SK-N-SH (cell line): ENCODE measurements around the gene RBM10. TPM values are rescaled to one million over a fixed set of nuclear protein-coding genes. Genes with fewer than 3 reads are reported as not detected.
A peak's percentile ranks its signal among the peaks of the same experiment; 100 is the strongest.

ENCODE experiments used
- CTCF ChIA-PET: fragments of 300-600, 350-600 bp; formaldehyde crosslinking; extraction: SDS; loops from one replicate; lab custom pipeline; 2021; lab: Yijun Ruan, JAX
- POLR2A ChIA-PET: fragments of 350-600 bp; sonication (Branson Sonifier 250); formaldehyde crosslinking; extraction: SDS; loops from one replicate; lab custom pipeline; 2020; ENCODE audit warnings: antibody characterized with exemption, inconsistent platforms; lab: Yijun Ruan, JAX
- DNase-seq: peaks from one replicate; pipeline ENCODE4 v3.0.0; 2012
- H2AFZ ChIP-seq: fragments of 200-600 bp; sonication (generic); 2 replicates; pipeline ENCODE4 v1.8.1; 2016; ENCODE audit warnings: antibody characterized with exemption, mild to moderate bottlenecking, low read depth
- H3F3A ChIP-seq: fragments of 200-600 bp; sonication (generic); replicated peaks from 2 replicates; pipeline ENCODE3; 2016; ENCODE audit warnings: antibody characterized with exemption, mild to moderate bottlenecking; ENCODE audit not compliant: insufficient read depth
- H3K27ac ChIP-seq, 2 experiments: fragments of 200-500 bp in 1 of 2; fragments of 200-600 bp in 1 of 2; sonication (Bioruptor generic) in 1 of 2; sonication (generic), shearing (Covaris generic) in 1 of 2; 2 replicates each; pipeline versions ENCODE4 v1.5.1 to v1.6.1; 2014 to 2016; ENCODE audit warnings: low read depth in 2 of 2, inconsistent platforms in 1 of 2, low read length in 1 of 2, mild to moderate bottlenecking in 1 of 2, mixed read lengths in 1 of 2
- H3K27me3 ChIP-seq: fragments of 200-600 bp; sonication (generic), shearing (Covaris generic); 2 replicates; pipeline ENCODE4 v1.6.1; 2016; ENCODE audit warnings: mixed run types; ENCODE audit not compliant: insufficient read depth
- H3K36me3 ChIP-seq, 2 experiments: fragments of 200-500 bp in 1 of 2; fragments of 200-600 bp in 1 of 2; sonication (Bioruptor generic) in 1 of 2; sonication (generic) in 1 of 2; replicated peaks in 1 of 2; 2 replicates each; pipeline versions ENCODE3 to v1.5.1; 2014 to 2016; ENCODE audit warnings: low read length in 1 of 2, mild to moderate bottlenecking in 1 of 2; ENCODE audit not compliant: insufficient read depth in 2 of 2, control insufficient read depth in 1 of 2
- H3K4me1 ChIP-seq, 2 experiments: fragments of 200-500 bp in 1 of 2; fragments of 200-600 bp in 1 of 2; sonication (Bioruptor generic) in 1 of 2; sonication (generic), shearing (Covaris generic) in 1 of 2; 2 replicates each; pipeline versions ENCODE4 v1.5.1 to v1.6.1; 2014 to 2016; ENCODE audit warnings: low read depth in 1 of 2, low read length in 1 of 2, mixed run types in 1 of 2; ENCODE audit not compliant: insufficient read depth in 2 of 2, control insufficient read depth in 1 of 2
- H3K4me2 ChIP-seq: fragments of 200-600 bp; sonication (generic), shearing (Covaris generic); 2 replicates; pipeline ENCODE4 v1.6.1; 2017; ENCODE audit warnings: mixed run types
- H3K4me3 ChIP-seq, 2 experiments: fragments of 200-500 bp in 1 of 2; fragments of 200-600 bp in 1 of 2; sonication (Bioruptor generic) in 1 of 2; sonication (generic), shearing (Covaris generic) in 1 of 2; 2 replicates each; pipeline versions ENCODE4 v1.5.1 to v1.8.1; 2014 to 2016; ENCODE audit warnings: low read depth in 2 of 2, inconsistent platforms in 1 of 2, low read length in 1 of 2, mild to moderate bottlenecking in 1 of 2, mixed read lengths in 1 of 2, moderate library complexity in 1 of 2
- H3K79me2 ChIP-seq: fragments of 200-600 bp; sonication (generic); 2 replicates; pipeline ENCODE4 v1.8.1; 2017; ENCODE audit warnings: mild to moderate bottlenecking; ENCODE audit not compliant: insufficient read depth
- H3K9ac ChIP-seq: fragments of 200-600 bp; sonication (generic); 2 replicates; pipeline ENCODE4 v1.6.1; 2017; ENCODE audit warnings: mixed run types
- H3K9me2 ChIP-seq: fragments of 200-600 bp; sonication (generic); 2 replicates; pipeline ENCODE4 v1.6.1; 2017; ENCODE audit warnings: mixed run types
- H3K9me3 ChIP-seq: fragments of 200-600 bp; sonication (generic); 2 replicates; pipeline ENCODE4 v1.6.1; 2017; ENCODE audit warnings: mixed run types, mild to moderate bottlenecking, moderate library complexity
- H4K20me1 ChIP-seq: fragments of 200-600 bp; sonication (generic); 2 replicates; pipeline ENCODE4 v1.6.1; 2017; ENCODE audit warnings: mild to moderate bottlenecking, mixed run types; ENCODE audit not compliant: insufficient read depth
- CHD2 ChIP-seq: fragments of 150-350 bp; IDR thresholded peaks from 2 replicates; pipeline ENCODE4 v1.6.1; 2018; ENCODE audit warnings: low read length; ENCODE audit not compliant: partially characterized antibody
- CTCF ChIP-seq: fragments of 200-600 bp; sonication (generic); IDR thresholded peaks from 2 replicates; pipeline ENCODE4 v1.6.1; 2017; ENCODE audit warnings: antibody characterized with exemption, mild to moderate bottlenecking, moderate library complexity
- FOSL2 ChIP-seq: IDR thresholded peaks from 2 replicates; pipeline ENCODE4 v1.4.0; 2012; ENCODE audit warnings: low read depth, mild to moderate bottlenecking, moderate library complexity, borderline replicate concordance
- GABPA ChIP-seq: IDR thresholded peaks from 2 replicates; pipeline ENCODE4 v1.4.0; 2012; ENCODE audit warnings: low read depth, mild to moderate bottlenecking
- JUND ChIP-seq: IDR thresholded peaks from 2 replicates; pipeline ENCODE4 v1.4.0; 2012
- MXI1 ChIP-seq: IDR thresholded peaks from 2 replicates; pipeline ENCODE4 v1.6.1; 2012; ENCODE audit warnings: mild to moderate bottlenecking, low read depth, low read length, improper control_type of control experiment
- NFIC ChIP-seq: IDR thresholded peaks from 2 replicates; pipeline ENCODE4 v1.4.0; 2012; ENCODE audit warnings: borderline replicate concordance
- NRF1 ChIP-seq: IDR thresholded peaks from 2 replicates; pipeline ENCODE4 v1.6.1; 2012; ENCODE audit warnings: low read depth, mild to moderate bottlenecking, low read length
- RAD21 ChIP-seq: IDR thresholded peaks from 2 replicates; pipeline ENCODE4 v1.6.1; 2012; ENCODE audit warnings: mild to moderate bottlenecking, low read length
- RFX5 ChIP-seq: IDR thresholded peaks from 2 replicates; pipeline ENCODE4 v1.6.1; 2012; ENCODE audit warnings: mild to moderate bottlenecking, improper control_type of control experiment, low read length
- TAF1 ChIP-seq: IDR thresholded peaks from 2 replicates; pipeline ENCODE4 v1.6.1; 2012; ENCODE audit warnings: low read depth, mild to moderate bottlenecking, low read length, moderate library complexity, borderline replicate concordance
- ZBTB33 ChIP-seq: IDR thresholded peaks from 2 replicates; pipeline ENCODE4 v1.4.0; 2012; ENCODE audit warnings: low read depth, borderline replicate concordance
- WGBS: methylation state at CpG from one replicate; pipeline ENCODE4 v1.1.6; 2017; ENCODE audit warnings: low lambda C conversion rate; 5-methylcytosine and 5-hydroxymethylcytosine counted together
- polyA plus RNA-seq, 3 experiments: library from polyadenylated mRNA; depleted of rRNA; stranded (reverse); fragments of >200 nt; gene quantifications; 2 replicates each; pipeline ENCODE4 v1.2.3, GENCODE V29; 2012
- TF ChIP-seq, protein P1 (sequence below): IDR thresholded peaks from 2 replicates; pipeline ENCODE4 v1.6.1; 2012; ENCODE audit warnings: mild to moderate bottlenecking, low read depth, low read length, moderate library complexity
- TF ChIP-seq, protein P2 (sequence below): IDR thresholded peaks from 2 replicates; pipeline ENCODE4 v1.4.0; 2012; ENCODE audit warnings: low read depth

Gene RBM10
- polyA plus RNA-seq, 1 of the 3 experiments (the other 2 are of a cell fraction) = 34.4 TPM

DNA sequence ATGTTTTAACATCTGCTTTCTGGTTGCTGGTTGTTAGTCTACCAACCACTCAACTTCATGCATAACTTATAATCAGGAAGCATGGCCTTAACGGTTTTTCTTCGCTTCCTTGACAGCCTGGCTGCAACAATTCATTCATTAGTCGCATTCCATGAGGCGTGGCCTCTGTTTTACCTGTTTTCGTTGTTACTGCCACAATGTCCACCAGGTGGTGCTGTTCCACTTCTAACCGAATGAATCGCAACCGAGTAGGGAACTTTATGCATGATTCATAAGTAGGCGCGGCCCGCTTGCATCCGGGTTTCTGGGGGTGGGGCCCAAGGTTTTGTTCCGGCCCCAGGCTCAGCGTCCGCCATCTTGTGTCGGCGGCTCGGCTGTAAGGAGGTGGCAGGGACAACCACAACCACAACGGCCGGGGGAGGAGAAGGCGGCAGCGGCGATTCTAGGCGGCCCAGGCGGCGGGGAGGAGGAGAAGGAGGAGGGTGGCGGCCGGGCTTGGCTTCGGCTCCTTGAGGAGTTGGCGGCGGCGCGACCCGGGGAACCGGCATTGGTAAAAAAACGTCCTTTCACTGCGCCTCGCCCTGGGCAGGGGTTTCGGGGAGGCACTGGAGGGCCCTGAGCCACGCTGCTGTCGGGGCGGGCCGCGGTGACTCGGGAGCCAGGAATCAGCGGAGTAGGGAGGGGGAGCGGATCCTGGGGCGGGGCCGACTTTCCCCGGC, 48.6 kb downstream of the RBM10 start, which contains the start of gene UBA1 (continued):
- TF ChIP-seq FOSL2 (peak; percentile 73; the same call in 1 of the 2 replicates), GABPA (peak; percentile 50), CTCF (peak; percentile 88), CHD2 (peak; percentile 19), ZBTB33 (no peak), JUND (peak; percentile 40; the same call in 1 of the 2 replicates), TAF1 (peak; percentile 87)

DNA sequence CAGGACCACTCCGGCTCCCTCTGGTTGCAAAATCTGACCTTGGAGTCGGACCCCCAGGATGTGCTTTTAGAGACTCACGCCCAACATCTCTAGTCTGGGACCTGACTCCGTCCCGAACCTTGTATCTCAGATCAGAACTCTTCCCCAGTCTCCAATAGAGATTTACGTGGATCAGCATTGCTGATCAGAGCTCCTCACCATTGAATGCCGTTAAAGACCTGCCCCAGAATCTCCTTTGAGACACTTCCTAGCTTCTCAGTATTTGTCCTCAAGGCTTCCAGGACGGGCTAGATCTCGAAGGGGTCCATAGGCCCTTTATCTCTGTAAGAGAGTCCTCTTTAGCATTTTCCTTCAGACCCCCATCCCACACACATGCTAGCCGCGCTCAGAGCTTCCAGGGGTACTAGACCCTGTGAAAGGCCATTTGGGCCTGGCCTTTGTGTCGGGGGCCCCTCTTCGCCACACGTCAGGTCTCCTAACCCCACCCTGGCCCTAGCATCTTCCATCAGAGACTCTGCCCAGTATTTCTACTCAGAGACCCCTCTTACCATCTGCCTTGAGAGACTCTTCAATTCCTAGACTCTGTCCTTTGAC, 49.3 kb downstream of the RBM10 start:
- Histone ChIP-seq H3K9me3 (no peaks in the 10 kb centered on the region), H3K4me2 (peak overlapping the region; percentile 86), H3K4me3 (peak overlapping the region; percentile 83 to 96), H4K20me1 (peaks cover 48% of the 10 kb centered on the region), H3K79me2 (peaks cover 64% of the 10 kb centered on the region), H2AFZ (peak overlapping the region; percentile 70), H3K27me3 (no peaks in the 10 kb centered on the region), H3K4me1 (peaks cover 16 to 36% of the 10 kb centered on the region in 2 experiments), H3K9me2 (no peaks in the 10 kb centered on the region), H3F3A (no peaks in the 10 kb centered on the region), H3K36me3 (peaks cover 32 to 34% of the 10 kb centered on the region in 2 experiments), H3K27ac (peak overlapping the region; percentile 89 to 93), H3K9ac (peak overlapping the region; percentile 95)
- WGBS = 23% methylated on average over 9 of the region's 14 CpGs
- no peak for TF ChIP-seq TAF1
- DNase-seq = no peak
- CTCF ChIA-PET = interaction anchor here (1.0 to 3.5 kb wide), 5 partner anchors 16 to 833 kb away, joined by 3 to 26 read pairs (median 3); partner anchors contain the start of gene RBM10
- POLR2A ChIA-PET = no interaction called here

- no peak overlapping the region for H3K27ac ChIP-seq
- peaks cover 64% of the 10 kb centered on the region for H3K79me2 ChIP-seq
- H3K9me2 ChIP-seq = no peaks in the 10 kb centered on the region
- H3K4me3 ChIP-seq = peak overlapping the region; percentile 22 to 83
- H3K9me3 ChIP-seq = no peaks in the 10 kb centered on the region
- H2AFZ ChIP-seq = no peak overlapping the region
- CTCF ChIA-PET = interaction anchor here (2.3 kb wide), 1 partner anchor 188 kb away, joined by 14 read pairs; no protein-coding TSS in a partner anchor
- H3K9ac ChIP-seq = peak overlapping the region; percentile 37; the same call in 1 of the 2 replicates
- H3K27me3 ChIP-seq = no peaks in the 10 kb centered on the region
- H3K36me3 ChIP-seq = peaks cover 46 to 50% of the 10 kb centered on the region in 2 experiments
- peaks cover 16 to 36% of the 10 kb centered on the region in 2 experiments for H3K4me1 ChIP-seq
- TF ChIP-seq TAF1 (no peak), MXI1 (no peak), RFX5 (no peak), RAD21 (no peak), NRF1 (no peak), NFIC (no peak)
- TF ChIP-seq, protein P1, sequence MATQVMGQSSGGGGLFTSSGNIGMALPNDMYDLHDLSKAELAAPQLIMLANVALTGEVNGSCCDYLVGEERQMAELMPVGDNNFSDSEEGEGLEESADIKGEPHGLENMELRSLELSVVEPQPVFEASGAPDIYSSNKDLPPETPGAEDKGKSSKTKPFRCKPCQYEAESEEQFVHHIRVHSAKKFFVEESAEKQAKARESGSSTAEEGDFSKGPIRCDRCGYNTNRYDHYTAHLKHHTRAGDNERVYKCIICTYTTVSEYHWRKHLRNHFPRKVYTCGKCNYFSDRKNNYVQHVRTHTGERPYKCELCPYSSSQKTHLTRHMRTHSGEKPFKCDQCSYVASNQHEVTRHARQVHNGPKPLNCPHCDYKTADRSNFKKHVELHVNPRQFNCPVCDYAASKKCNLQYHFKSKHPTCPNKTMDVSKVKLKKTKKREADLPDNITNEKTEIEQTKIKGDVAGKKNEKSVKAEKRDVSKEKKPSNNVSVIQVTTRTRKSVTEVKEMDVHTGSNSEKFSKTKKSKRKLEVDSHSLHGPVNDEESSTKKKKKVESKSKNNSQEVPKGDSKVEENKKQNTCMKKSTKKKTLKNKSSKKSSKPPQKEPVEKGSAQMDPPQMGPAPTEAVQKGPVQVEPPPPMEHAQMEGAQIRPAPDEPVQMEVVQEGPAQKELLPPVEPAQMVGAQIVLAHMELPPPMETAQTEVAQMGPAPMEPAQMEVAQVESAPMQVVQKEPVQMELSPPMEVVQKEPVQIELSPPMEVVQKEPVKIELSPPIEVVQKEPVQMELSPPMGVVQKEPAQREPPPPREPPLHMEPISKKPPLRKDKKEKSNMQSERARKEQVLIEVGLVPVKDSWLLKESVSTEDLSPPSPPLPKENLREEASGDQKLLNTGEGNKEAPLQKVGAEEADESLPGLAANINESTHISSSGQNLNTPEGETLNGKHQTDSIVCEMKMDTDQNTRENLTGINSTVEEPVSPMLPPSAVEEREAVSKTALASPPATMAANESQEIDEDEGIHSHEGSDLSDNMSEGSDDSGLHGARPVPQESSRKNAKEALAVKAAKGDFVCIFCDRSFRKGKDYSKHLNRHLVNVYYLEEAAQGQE = no peak
- TF ChIP-seq, protein P2, sequence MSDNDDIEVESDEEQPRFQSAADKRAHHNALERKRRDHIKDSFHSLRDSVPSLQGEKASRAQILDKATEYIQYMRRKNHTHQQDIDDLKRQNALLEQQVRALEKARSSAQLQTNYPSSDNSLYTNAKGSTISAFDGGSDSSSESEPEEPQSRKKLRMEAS = no peak
- peaks cover 54% of the 10 kb centered on the region for H4K20me1 ChIP-seq
- WGBS = 76% methylated on average over 3 of the region's 3 CpGs
- POLR2A ChIA-PET = no interaction called here
- no peaks in the 10 kb centered on the region for H3F3A ChIP-seq
- peak overlapping the region; percentile 86 for H3K4me2 ChIP-seq
- DNase-seq = no peak
Measured at GRCh38 chrX:47196098-47196497, 51.1 kb downstream of the RBM10 start.
